HG02884 (cell line): Measurements from ENCODE around the gene KLHL29.

ENCODE experiments used
- ATAC-seq: cut with Tn5 transposase; IDR thresholded peaks from one replicate; pipeline ENCODE4 v1.9.1; 2021; ENCODE audit warnings: mild to moderate bottlenecking, moderate library complexity; ENCODE audit not compliant: unreplicated experiment

KLHL29 gene

GRCh38 chr2:23526114-23526513 is 141.1 kb downstream of the KLHL29 start:
- ATAC-seq: no peak

DNA sequence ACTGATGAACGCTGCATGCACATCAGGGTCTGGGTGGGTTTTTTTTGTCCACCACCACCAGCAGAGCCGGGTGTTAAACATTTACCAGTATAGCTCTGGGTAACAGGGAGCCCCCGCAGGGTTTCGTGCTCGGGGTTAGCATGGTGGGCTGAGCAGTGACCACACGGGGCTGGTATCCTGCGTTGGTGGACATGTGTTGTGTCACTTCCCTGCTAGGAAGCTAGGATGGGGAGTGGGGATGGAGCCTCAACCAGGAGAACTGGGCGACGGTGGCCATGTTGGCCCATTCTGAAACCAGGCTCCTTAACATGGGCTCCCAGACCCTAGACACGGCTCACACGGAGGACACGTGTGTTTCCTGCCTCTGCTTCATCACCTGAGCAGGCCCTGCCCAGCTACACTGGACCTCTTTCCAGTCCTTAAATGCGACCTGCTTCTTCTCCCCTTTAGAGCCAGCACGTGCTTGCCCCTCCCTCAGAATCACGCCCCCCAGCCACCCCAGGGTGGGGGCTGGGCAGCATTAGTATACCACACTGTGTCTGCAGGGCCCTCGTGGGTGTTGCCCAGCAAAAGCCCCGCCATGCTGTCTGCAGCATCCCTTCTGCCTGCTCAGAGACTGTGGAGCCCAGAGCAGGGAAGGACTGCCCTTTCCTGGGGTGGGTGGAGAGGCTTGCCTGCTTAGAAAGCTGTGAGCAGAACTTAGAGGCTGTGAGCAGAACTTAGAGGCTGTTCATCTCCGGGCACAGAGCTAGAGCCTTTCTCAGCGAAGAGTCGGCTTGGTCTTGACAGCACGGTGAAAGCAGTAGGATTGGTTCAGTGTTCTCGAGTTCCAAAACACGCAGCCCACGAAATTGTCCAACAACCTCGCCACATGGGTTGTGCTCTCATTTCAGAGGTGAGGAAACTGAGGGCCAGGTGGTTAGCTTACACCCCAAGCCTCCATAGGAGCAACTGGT is 142.1 kb downstream of the KLHL29 start:
- no peak for ATAC-seq

GRCh38 chr2:23528171-23528570 is 143.2 kb downstream of the KLHL29 start:
- ATAC-seq: no peak

GRCh38 chr2:23528690-23529089 is 143.7 kb downstream of the KLHL29 start:
- ATAC-seq: no peak

- no peak for ATAC-seq
Measured at GRCh38 chr2:23529659-23530058, 144.7 kb downstream of the KLHL29 start.

DNA sequence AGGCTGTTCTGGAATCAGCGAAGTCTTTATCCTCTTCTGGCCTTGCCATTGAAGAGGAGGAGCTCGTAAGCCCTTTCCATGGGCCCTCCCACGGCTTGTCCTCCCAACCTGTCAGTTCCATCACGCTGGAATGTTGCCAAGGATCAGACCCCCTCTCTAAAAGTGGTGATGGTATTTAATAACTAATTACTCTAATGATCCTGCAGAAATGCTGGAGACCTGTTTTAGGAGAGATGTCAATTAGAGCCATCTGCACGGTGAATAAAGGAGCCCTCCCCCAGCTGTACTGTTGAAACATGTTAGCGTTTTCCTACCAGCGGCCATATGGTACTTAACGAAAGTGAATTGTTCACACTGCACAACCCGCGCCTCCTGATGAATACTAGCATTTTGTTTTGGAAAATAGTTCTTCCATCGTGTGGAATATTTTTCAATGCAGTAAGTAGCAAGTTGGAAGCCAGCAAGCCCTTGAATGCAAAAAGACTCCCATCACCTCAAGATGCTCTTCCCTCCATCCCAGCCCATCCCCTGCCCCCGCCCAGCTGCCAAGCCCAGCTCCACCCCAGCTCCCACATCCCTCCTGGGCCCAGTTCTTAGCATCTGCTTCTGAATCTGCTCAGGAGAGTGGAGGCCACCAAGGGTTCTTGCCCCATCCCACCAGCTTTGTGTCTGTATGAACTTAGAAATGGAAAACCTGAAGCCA is 145.4 kb downstream of the KLHL29 start:
- no peak for ATAC-seq

GRCh38 chr2:23530909-23531276 is 145.9 kb downstream of the KLHL29 start:
- no peak for ATAC-seq

- no peak for ATAC-seq
Measured at GRCh38 chr2:23531280-23531679, 146.3 kb downstream of the KLHL29 start.

- no peak for ATAC-seq
Measured at GRCh38 chr2:23531881-23532280, 146.9 kb downstream of the KLHL29 start.

- ATAC-seq: peak; percentile 70
Measured at GRCh38 chr2:23532391-23533337, 147.7 kb downstream of the KLHL29 start.

DNA sequence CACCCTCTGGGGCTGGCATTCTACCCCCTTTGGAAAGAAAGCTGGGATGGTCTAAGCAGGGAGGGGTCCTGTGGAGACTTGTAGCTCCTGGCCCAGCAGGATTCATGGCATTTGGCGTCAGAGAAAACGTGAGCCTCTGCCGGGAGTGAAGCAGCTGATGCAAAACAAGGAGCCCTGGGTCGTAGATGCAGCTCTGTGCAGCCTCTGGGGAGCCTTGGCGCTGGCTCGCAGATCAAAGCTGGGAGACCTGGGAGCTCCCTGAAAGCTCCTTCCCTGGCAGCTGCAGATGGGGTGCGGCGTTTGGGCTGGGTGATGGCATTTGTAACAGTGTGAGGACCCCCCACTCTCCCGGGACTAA is 148.3 kb downstream of the KLHL29 start:
- no peak for ATAC-seq

- ATAC-seq: no peak
Measured at GRCh38 chr2:23534771-23535170, 149.8 kb downstream of the KLHL29 start.

- no peak for ATAC-seq
Measured at GRCh38 chr2:23536326-23536725, 151.3 kb downstream of the KLHL29 start.

- ATAC-seq: no peak
Measured at GRCh38 chr2:23537991-23538390, 153.0 kb downstream of the KLHL29 start.

DNA sequence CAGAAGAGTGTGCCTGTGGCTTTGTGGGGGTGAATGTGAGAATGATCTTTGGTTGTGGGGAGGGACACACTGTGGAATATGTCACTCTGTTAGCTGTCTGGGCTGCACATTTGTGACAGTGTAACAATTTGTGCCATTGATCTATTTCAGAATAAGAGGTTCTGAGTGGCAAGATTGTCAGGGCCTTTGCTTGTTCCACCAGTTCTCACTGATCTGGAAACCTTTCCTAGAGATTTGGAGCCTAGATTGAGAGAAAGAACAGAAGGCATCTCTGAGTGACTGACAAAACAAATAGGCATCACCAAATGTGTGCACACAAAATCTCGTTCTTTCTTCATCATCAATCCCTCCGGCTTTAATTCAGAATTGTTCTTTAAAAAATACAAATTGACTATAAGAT is 153.6 kb downstream of the KLHL29 start:
- no peak for ATAC-seq

GRCh38 chr2:23540804-23541360 is 155.9 kb downstream of the KLHL29 start:
- no peak for ATAC-seq

DNA sequence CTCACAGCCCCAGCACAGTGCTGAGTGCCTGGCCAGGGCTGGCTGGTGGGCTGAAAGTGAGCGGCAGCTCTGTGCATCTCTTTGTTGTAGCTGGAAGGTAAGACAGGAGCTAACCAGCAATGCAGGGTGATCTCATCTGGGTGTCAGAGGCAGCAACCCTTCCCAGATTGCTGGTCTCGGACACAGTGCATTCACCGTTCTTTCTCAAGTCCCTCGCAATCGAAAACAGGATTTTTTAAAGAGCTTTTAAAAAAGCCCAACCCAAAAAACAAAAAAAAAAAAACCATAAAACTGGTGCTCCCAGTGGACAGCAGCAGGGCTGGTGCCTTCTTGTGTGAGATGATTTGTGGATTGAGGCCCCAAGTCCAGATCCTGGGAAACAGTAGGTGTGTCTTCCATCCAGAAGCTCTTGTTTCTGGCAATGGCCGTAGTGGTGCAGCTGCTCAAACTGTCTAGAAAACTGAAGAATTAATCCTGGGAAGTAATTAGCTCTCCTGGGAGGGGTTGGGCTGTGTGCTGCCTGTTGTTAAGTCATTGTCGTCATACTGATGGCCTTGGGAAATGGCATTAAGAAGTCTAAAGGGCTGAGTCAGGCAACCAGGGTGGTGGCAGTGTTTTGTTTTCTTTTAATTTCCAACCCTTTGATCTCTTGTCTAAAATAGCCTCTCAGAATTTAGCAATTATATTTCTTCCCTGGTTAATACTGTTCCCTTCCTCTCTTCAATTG is 156.7 kb downstream of the KLHL29 start:
- no peak for ATAC-seq

DNA sequence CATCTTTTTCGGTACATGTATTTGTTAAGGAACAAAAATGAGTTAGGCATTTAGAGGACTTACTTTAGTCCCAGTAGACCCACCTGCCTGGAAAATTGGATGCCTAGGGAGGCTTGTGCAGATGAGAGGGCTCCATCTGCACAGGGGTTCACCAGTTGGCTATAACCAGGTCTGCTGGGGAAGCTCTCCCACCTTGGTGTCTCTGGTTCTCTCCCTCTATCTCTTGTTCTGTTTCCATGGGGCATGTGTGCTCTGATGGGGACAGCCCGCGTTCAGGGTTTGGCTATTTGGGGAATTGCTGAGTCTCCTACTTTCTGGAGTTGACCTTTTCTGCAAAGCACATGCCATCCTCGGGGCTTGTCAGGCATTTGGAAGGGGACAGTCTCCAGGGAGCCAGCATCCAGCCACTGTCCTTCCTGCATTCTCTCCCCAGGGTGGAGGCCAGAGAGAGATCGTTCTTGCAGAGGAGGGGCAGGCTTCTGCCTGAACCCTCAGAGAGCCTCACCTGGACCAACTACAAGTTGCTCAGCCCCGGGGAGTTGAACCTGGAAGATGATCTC is 157.3 kb downstream of the KLHL29 start:
- ATAC-seq: no peak

DNA sequence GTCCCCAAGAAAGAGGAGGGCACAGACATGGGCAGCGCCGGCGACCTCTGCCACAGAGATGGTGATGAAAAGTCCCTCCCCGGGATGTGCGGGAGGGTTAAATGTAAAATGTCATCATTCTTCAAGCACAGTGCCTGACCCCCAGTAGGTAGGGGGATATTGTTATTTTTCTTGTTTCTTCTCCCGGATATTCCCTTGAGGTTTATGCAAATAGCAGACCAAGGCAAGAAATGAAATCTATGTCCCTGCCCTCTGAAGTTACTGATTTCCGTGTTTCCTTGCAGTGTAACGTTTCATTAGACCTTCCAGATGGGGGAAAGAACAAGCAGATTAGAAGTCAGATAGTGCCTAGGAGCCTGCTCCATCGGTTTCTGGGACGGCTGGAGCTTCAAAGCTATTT is 158.3 kb downstream of the KLHL29 start:
- ATAC-seq: no peak

GRCh38 chr2:23543728-23544127 is 158.7 kb downstream of the KLHL29 start:
- ATAC-seq: no peak
